ENCODE measurements around the gene FA2H. TPM values are rescaled to one million over a fixed set of nuclear protein-coding genes. Genes with fewer than 3 reads are reported as not detected.

Gene FA2H
- total RNA-seq, result not detected in 2 replicates

GRCh38 chr16:74774223-74775139, at the start of gene FA2H:
TSS of gene FA2H (minus strand) at chr16:74774820. CDS start at chr16:74774755, 65 bp downstream.

GRCh38 chr16:74700438-74701225, 74.0 kb downstream of the FA2H start, which contains the start of gene MLKL:
TSS of gene MLKL (minus strand) at chr16:74700862. CDS start at chr16:74695757, 5,105 bp downstream.

GRCh38 chr16:74666425-74667254, 108.0 kb downstream of the FA2H start, which contains the start of gene RFWD3:
TSS of gene RFWD3 (minus strand) at chr16:74666877. CDS start at chr16:74661449, 5,428 bp downstream.

Other genes starting within 250 kb of the FA2H start
- 141 and 145 TPM in 2 replicates for gene GLG1, start 167.7 kb downstream of the FA2H start, total RNA-seq
- gene RFWD3, start 107.9 kb downstream of the FA2H start, total RNA-seq, result 5.5 and 6.9 TPM in 2 replicates
- 3.9 and 5.4 TPM in 2 replicates for gene MLKL, start 74.0 kb downstream of the FA2H start, total RNA-seq
- gene WDR59, start 210.3 kb upstream of the FA2H start, total RNA-seq, result 14.5 and 17.9 TPM in 2 replicates
- 8.7 and 14.9 TPM in 2 replicates for gene ZNRF1, start 224.2 kb upstream of the FA2H start, total RNA-seq